RWPE1 (cell line): Measurements from ENCODE around the gene TBXT.

ENCODE experiments used
- CTCF ChIA-PET: fragments of 350-600 bp; sonication (Branson Sonifier 250); formaldehyde crosslinking; extraction: SDS; loops from one replicate; lab custom pipeline; 2021; lab: Yijun Ruan, JAX
- POLR2A ChIA-PET: fragments of 400-600 bp; formaldehyde crosslinking; extraction: SDS; loops from one replicate; lab custom pipeline; 2020; ENCODE audit warnings: antibody characterized with exemption; ENCODE audit not compliant: low non-redundant PET; lab: Yijun Ruan, JAX
- DNase-seq: peaks from one replicate; pipeline ENCODE4 v3.0.0; 2012; ENCODE audit warnings: low spot score
- H3K27ac ChIP-seq: fragments of 450-650 bp; 2 replicates; pipeline ENCODE4 v1.5.1; 2017
- TF ChIP-seq, protein P1 (sequence below): fragments of 450-650 bp; conservative IDR thresholded peaks from 2 replicates; pipeline ENCODE4 v1.5.1; 2017; ENCODE audit warnings: low read depth, mild to moderate bottlenecking

TBXT gene

DNA sequence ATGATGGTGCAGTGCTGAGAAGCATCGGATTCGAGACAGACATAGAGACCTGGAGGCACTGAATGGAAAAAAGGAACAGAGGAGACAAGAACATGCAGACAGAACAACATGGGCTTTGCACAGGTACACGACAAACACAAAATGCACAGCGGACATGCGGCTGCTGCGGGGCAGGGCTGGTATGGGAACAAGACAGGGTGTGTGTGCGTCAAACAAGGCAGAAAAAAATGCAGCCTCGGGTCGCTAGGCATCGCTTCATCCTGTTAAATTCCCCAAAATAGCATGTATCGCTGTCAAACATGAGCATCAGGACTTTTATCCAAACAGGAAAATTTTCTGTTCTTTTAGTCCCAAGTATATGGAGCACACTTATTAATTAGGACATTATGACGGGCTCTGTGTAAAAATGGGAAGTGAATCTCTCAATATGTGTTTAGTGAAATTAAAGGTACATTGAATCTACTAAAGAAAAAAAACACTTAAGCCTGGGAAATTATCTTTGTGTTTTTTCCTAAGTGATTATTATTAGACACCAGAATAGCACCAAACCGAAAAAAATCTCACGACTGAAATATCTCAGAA is 36.1 kb upstream of the TBXT start:
- TF ChIP-seq, protein P1, sequence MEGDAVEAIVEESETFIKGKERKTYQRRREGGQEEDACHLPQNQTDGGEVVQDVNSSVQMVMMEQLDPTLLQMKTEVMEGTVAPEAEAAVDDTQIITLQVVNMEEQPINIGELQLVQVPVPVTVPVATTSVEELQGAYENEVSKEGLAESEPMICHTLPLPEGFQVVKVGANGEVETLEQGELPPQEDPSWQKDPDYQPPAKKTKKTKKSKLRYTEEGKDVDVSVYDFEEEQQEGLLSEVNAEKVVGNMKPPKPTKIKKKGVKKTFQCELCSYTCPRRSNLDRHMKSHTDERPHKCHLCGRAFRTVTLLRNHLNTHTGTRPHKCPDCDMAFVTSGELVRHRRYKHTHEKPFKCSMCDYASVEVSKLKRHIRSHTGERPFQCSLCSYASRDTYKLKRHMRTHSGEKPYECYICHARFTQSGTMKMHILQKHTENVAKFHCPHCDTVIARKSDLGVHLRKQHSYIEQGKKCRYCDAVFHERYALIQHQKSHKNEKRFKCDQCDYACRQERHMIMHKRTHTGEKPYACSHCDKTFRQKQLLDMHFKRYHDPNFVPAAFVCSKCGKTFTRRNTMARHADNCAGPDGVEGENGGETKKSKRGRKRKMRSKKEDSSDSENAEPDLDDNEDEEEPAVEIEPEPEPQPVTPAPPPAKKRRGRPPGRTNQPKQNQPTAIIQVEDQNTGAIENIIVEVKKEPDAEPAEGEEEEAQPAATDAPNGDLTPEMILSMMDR = no peak
- H3K27ac ChIP-seq = no peak overlapping the region
- DNase-seq = no peak
- ChIA-PET POLR2A (no interaction called here), CTCF (no interaction called here)

DNA sequence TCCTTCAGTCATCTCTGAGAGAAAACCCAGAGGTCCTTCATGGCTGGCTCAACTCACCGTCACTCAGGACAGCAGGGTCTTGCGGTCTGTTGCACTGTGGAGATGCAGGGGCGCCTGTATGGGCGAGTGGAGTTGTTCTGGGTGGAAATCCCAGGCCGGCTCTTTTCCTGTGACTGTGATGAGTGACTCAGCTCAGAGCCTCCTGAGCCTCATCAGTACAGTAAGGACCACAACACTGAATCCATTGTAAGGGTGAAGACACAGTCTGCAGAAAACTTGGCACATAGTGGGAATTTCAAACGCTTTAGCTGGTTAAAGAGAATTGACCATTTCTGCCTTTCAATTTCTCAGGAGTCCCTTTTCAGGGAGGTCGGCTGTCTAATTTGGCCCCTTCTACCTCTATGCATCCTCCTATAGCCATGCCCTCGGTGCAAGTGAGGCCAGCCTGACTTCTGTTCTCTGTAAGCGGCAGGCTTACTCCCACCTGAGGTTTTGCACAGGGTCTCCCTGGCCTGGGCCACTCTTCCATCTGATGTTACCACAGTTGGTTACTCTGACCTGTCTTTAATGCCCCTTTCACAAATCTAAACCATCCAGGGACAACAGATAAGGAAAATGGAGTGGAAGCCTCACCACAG is 35.5 kb upstream of the TBXT start:
- ChIA-PET CTCF (no interaction called here), POLR2A (no interaction called here)
- TF ChIP-seq, protein P1 = no peak
- no peak overlapping the region for H3K27ac ChIP-seq
- no peak for DNase-seq

DNA sequence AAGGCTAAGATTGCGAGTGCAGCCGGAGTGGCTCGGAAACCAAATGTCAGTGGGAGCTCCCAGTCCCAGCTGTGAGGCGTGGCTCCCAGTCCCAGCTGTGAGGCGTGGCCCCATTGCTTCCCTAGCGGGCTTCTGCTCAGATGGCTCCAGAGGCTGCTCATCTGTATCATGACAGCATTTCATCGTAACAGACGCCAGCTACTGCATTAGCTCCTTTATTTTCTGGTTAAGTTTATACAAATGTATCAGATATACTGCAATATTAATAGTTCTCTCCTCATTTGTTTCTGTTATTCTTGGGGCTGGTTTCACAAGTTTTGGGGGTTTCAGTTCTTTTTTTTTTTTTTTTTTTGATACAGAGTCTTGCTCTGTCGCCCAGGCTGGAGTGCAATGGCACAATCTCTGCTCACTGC is 34.7 kb upstream of the TBXT start:
- ChIA-PET POLR2A (no interaction called here), CTCF (no interaction called here)
- no peak for DNase-seq
- no peak overlapping the region for H3K27ac ChIP-seq
- TF ChIP-seq, protein P1 = no peak

DNA sequence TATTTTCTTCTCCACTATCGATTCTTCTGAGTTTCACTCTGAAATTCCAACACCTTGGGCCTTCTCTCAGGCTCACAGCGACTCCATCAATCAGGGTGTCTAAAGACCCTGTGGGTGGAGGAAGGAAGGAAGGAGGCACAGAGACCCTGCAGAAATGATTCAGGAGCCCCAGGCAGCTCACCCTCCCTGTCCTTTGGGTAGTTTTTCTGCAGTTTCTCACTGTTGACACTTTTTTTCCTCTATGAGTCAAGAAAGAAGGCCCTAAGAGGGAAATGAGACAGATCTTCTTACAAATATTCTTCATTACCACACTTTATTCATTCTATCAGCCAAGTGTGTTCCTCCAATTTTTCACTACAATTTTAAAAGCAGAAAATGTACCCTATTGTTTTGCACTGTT is 34.2 kb upstream of the TBXT start:
- ChIA-PET CTCF (no interaction called here), POLR2A (no interaction called here)
- TF ChIP-seq, protein P1 = no peak

DNA sequence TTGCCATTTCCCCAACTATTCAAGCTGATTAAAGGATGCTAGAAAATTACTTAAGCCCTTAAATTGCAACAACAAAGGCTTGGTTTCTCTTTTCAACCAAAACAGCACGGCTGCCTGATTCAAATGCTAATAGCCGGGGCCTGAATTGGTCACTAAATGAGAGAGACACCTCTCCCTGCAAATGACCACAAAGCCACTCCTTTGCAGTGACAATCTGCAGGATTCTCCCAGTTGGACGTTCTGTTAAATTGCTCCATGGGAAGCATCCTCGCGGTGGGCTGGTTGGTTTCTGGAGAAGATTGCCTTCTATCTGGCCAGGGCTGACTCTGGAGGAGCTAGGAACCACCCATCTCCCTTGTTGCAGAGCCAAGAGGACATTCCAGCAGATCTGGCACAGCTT is 29.7 kb upstream of the TBXT start:
- CTCF ChIA-PET = no interaction called here
- H3K27ac ChIP-seq = no peak overlapping the region
- TF ChIP-seq, protein P1 = no peak
- POLR2A ChIA-PET = no interaction called here
- DNase-seq = no peak

More for the DNA sequence above, 34.2 kb upstream of the TBXT start:
- no peak for DNase-seq
- H3K27ac ChIP-seq = no peak overlapping the region

DNA sequence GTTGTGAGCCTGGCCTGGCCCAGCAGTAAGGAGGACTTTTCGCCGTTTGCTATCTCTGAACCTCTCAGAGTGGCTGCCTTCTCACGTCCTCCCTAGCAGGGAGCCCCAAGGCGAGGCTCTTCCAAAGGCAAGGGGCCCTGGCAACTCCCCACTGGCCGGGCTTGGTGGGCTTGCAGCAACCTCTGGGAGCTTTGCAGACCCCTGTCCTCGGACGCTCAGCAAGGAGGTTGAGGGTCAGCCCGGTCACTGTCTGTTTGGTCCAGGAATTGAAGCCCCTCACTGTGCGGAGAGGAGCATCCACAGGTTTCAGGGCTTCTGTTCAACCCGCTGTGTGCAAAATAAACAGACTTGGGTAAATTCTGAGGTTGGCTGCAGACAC is 28.2 kb upstream of the TBXT start:
- no peak overlapping the region for H3K27ac ChIP-seq
- CTCF ChIA-PET = no interaction called here
- POLR2A ChIA-PET = no interaction called here
- TF ChIP-seq, protein P1 = no peak
- DNase-seq = no peak
